ENCODE measurements around the gene CCZ1. TPM values are rescaled to one million over a fixed set of nuclear protein-coding genes. Genes with fewer than 3 reads are reported as not detected.
"Not testable (repeated sequence)": the region's sequence is repeated elsewhere in the genome, so short reads cannot be mapped to it uniquely, and the experiment has no call there.

CCZ1 gene
- total and polyA plus RNA-seq, 2 of the 4 experiments (the other 2 are of a cell fraction) = 25.4 to 28.7 TPM

- H3K27ac ChIP-seq (ENCODE audit: insufficient read depth, low read length); H3K9me3 ChIP-seq (ENCODE audit: control insufficient read depth, insufficient read depth, low read length); H4K91ac ChIP-seq (ENCODE audit: insufficient read depth, low read depth, low read length); H2BK15ac ChIP-seq (ENCODE audit: low read depth, low read length); H3K9ac ChIP-seq (ENCODE audit: low read depth, low read length); in situ Hi-C loops (cut with MboI; ENCODE audit: low sequenced_read_pairs); DNase-seq; H2BK5ac ChIP-seq (ENCODE audit: low read depth, low read length, poor library complexity, severe bottlenecking); H2BK120ac ChIP-seq (ENCODE audit: low read depth, low read length); CTCF ChIA-PET; H4K5ac ChIP-seq (ENCODE audit: low read depth, low read length); H3K4me2 ChIP-seq (ENCODE audit: low read depth, low read length); H3K27me3 ChIP-seq (ENCODE audit: control insufficient read depth, insufficient read depth, low read length); H3K4ac ChIP-seq (ENCODE audit: low read depth, low read length); H3K4me1 ChIP-seq (ENCODE audit: control insufficient read depth, insufficient read depth, low read length); H2BK20ac ChIP-seq (ENCODE audit: low read depth, low read length); H3K14ac ChIP-seq (replicated peaks; ENCODE audit: low read depth, low read length); ATAC-seq (ENCODE audit: low read depth); H3K56ac ChIP-seq (ENCODE audit: extremely low read depth, insufficient read depth, low read length); H4K8ac ChIP-seq (ENCODE audit: low read depth in 2 of 2, low read length in 2 of 2); intact Hi-C loops (cut with micrococcal nuclease); H2AK5ac ChIP-seq (ENCODE audit: low read depth, low read length); H2AFZ ChIP-seq (replicated peaks; ENCODE audit: low read length, poor library complexity); H3K36me3 ChIP-seq (ENCODE audit: control insufficient read depth, insufficient read depth, low read length); H2AK9ac ChIP-seq (replicated peaks; ENCODE audit: low read depth, low read length, poor library complexity); BruUV-seq (replicated peaks); POLR2A ChIA-PET (ENCODE audit: unreplicated experiment); H4K20me1 ChIP-seq (ENCODE audit: insufficient read depth, low read length); H3K4me3 ChIP-seq (ENCODE audit: insufficient read depth, low read depth, low read length); H3K18ac ChIP-seq (ENCODE audit: low read depth, low read length); H3K79me1 ChIP-seq (ENCODE audit: low read depth in 1 of 2, low read length in 2 of 2); H3K23ac ChIP-seq (ENCODE audit: low read depth, low read length); H3K9me1 ChIP-seq (ENCODE audit: insufficient read depth, low read length); dilution Hi-C loops (cut with HindIII; ENCODE audit: low sequenced_read_pairs, unreplicated experiment): not testable (repeated sequence)
- WGBS, 2 experiments (ENCODE audit: extremely low coverage in 2 of 2, insufficient read length in 1 of 2) = no CpG with 5 or more reads among the region's 13 CpGs
These were observed 64.7 kb downstream of the CCZ1 start for GRCh38 chr7:5963205-5963604.

- H2AK5ac ChIP-seq (ENCODE audit: low read depth, low read length); H3K18ac ChIP-seq (ENCODE audit: low read depth, low read length); H3K4ac ChIP-seq (ENCODE audit: low read depth, low read length); H3K9me1 ChIP-seq (ENCODE audit: insufficient read depth, low read length); POLR2A ChIA-PET (ENCODE audit: unreplicated experiment); H2BK5ac ChIP-seq (ENCODE audit: low read depth, low read length, poor library complexity, severe bottlenecking); CTCF ChIA-PET; H3K36me3 ChIP-seq (ENCODE audit: control insufficient read depth, insufficient read depth, low read length); H3K9ac ChIP-seq (ENCODE audit: low read depth, low read length); dilution Hi-C loops (cut with HindIII; ENCODE audit: low sequenced_read_pairs, unreplicated experiment); H3K27me3 ChIP-seq (ENCODE audit: control insufficient read depth, insufficient read depth, low read length); H3K23ac ChIP-seq (ENCODE audit: low read depth, low read length); H2AFZ ChIP-seq (replicated peaks; ENCODE audit: low read length, poor library complexity); DNase-seq; H4K8ac ChIP-seq (ENCODE audit: low read depth in 2 of 2, low read length in 2 of 2); intact Hi-C loops (cut with micrococcal nuclease); H3K56ac ChIP-seq (ENCODE audit: extremely low read depth, insufficient read depth, low read length); H2BK15ac ChIP-seq (ENCODE audit: low read depth, low read length); in situ Hi-C loops (cut with MboI; ENCODE audit: low sequenced_read_pairs); H4K5ac ChIP-seq (ENCODE audit: low read depth, low read length); H3K4me2 ChIP-seq (ENCODE audit: low read depth, low read length); H3K4me3 ChIP-seq (ENCODE audit: insufficient read depth, low read depth, low read length); H3K27ac ChIP-seq (ENCODE audit: insufficient read depth, low read length); H4K20me1 ChIP-seq (ENCODE audit: insufficient read depth, low read length); H3K79me1 ChIP-seq (ENCODE audit: low read depth in 1 of 2, low read length in 2 of 2); H2BK120ac ChIP-seq (ENCODE audit: low read depth, low read length); H4K91ac ChIP-seq (ENCODE audit: insufficient read depth, low read depth, low read length); H3K14ac ChIP-seq (replicated peaks; ENCODE audit: low read depth, low read length); ATAC-seq (ENCODE audit: low read depth); H2BK20ac ChIP-seq (ENCODE audit: low read depth, low read length); H3K9me3 ChIP-seq (ENCODE audit: control insufficient read depth, insufficient read depth, low read length); H2AK9ac ChIP-seq (replicated peaks; ENCODE audit: low read depth, low read length, poor library complexity); BruUV-seq (replicated peaks); H3K4me1 ChIP-seq (ENCODE audit: control insufficient read depth, insufficient read depth, low read length): not testable (repeated sequence)
- whole genome bisulfite sequencing, 2 experiments (ENCODE audit: extremely low coverage in 2 of 2, insufficient read length in 1 of 2) = no CpG with 5 or more reads among the region's 7 CpGs
These were observed 65.3 kb downstream of the CCZ1 start for GRCh38 chr7:5963810-5964209.
